ENCODE data around the gene SUCLA2. TPM values are rescaled to one million over a fixed set of nuclear protein-coding genes. Genes with fewer than 3 reads are reported as not detected.
"Not testable (repeated sequence)": the region's sequence is repeated elsewhere in the genome, so short reads cannot be mapped to it uniquely, and the experiment has no call there.

Gene SUCLA2
- total and polyA plus RNA-seq, 3 donors from 2014 or later: 32.7 to 50.0 (median 41.5) TPM

DNA sequence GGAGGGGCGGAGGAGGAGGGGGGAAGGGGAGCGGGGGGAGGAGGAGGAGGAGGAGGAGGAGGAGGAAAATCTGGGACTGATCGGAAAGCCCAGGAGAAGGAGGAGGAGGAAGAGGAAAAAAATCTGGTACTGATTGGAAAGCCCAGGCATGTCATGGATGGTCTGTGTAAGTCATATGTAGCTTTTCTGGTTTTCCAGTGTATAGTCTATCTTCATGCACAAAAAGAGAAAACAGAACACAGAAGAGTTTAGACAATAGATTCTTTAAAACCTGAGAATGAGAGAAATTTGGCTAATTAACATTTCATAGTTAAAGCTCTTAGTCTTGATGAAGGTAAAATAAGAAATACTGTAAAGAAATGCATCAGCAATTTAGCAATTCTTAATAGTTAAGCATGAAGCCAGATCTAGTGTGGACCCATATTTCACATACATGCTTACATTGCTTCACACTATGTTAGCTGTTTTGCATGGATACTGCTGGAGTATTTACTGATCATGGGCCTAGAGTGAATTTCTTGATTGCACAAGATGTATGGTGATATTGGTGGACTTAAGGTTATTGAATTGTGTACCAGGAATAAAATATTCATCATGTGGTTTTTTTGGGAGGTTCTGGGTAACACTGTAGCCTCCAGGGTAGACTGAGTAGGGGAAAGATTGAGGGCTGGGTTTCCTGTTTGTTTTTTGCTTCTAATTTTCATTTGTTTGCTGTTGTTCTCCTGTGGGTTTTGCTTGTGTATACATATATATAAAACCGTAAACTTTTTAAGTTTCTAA, 41.4 kb downstream of the SUCLA2 start:
- intact Hi-C loops (cut with DNase I; ENCODE audit: low total_unique reads): no loop called here
- DNase-seq: no peak
- Histone ChIP-seq H3K36me3 (ENCODE audit: low read depth, missing control alignments) (no peaks in the 10 kb centered on the region), H3K9me3 (no peaks in the 10 kb centered on the region), H3K27ac (no peak overlapping the region), H3K4me3 (no peak overlapping the region), H3K4me1 (no peaks in the 10 kb centered on the region), H3K27me3 (no peaks in the 10 kb centered on the region)
- TF ChIP-seq, protein P1, sequence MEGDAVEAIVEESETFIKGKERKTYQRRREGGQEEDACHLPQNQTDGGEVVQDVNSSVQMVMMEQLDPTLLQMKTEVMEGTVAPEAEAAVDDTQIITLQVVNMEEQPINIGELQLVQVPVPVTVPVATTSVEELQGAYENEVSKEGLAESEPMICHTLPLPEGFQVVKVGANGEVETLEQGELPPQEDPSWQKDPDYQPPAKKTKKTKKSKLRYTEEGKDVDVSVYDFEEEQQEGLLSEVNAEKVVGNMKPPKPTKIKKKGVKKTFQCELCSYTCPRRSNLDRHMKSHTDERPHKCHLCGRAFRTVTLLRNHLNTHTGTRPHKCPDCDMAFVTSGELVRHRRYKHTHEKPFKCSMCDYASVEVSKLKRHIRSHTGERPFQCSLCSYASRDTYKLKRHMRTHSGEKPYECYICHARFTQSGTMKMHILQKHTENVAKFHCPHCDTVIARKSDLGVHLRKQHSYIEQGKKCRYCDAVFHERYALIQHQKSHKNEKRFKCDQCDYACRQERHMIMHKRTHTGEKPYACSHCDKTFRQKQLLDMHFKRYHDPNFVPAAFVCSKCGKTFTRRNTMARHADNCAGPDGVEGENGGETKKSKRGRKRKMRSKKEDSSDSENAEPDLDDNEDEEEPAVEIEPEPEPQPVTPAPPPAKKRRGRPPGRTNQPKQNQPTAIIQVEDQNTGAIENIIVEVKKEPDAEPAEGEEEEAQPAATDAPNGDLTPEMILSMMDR (IDR thresholded peaks at IDR 0.05): no peak
- no peak for TF ChIP-seq POLR2A (IDR thresholded peaks at IDR 0.05)
- WGBS, 2 donors: 92 to 95% methylated on average over 4 of the region's 4 CpGs

- Histone ChIP-seq H3K4me3 (no peak overlapping the region), H3K9me3 (no peaks in the 10 kb centered on the region), H3K27me3 (no peaks in the 10 kb centered on the region), H3K27ac (no peak overlapping the region), H3K4me1 (no peaks in the 10 kb centered on the region), H3K36me3 (ENCODE audit: low read depth, missing control alignments) (no peaks in the 10 kb centered on the region)
- no peak for DNase-seq
- TF ChIP-seq POLR2A (IDR thresholded peaks at IDR 0.05): no peak
- TF ChIP-seq, protein P1 (IDR thresholded peaks at IDR 0.05): no peak
- WGBS, 2 donors: 93 to 96% methylated on average over 5 of the region's 5 CpGs
- intact Hi-C loops (cut with DNase I; ENCODE audit: low total_unique reads): no loop called here
These were observed 44.0 kb downstream of the SUCLA2 start for GRCh38 chr13:47957073-47957472.

GRCh38 chr13:47955836-47956235, 45.2 kb downstream of the SUCLA2 start:
- intact Hi-C loops (cut with DNase I; ENCODE audit: low total_unique reads): no loop called here
- TF ChIP-seq, protein P1 (IDR thresholded peaks at IDR 0.05): no peak
- TF ChIP-seq POLR2A (IDR thresholded peaks at IDR 0.05): no peak
- DNase-seq: no peak
- Histone ChIP-seq H3K9me3 (no peaks in the 10 kb centered on the region), H3K36me3 (ENCODE audit: low read depth, missing control alignments) (no peaks in the 10 kb centered on the region), H3K27me3 (no peaks in the 10 kb centered on the region), H3K27ac (no peak overlapping the region), H3K4me3 (no peak overlapping the region), H3K4me1 (no peaks in the 10 kb centered on the region)
- 93 to 95% methylated on average over 2 of the region's 2 CpGs for WGBS, 2 donors

- 92 to 98% methylated on average over 2 of the region's 2 CpGs for WGBS, 2 donors
- TF ChIP-seq POLR2A (IDR thresholded peaks at IDR 0.05): no peak
- TF ChIP-seq, protein P1 (IDR thresholded peaks at IDR 0.05): no peak
- no peak for DNase-seq
- Histone ChIP-seq H3K4me1 (no peaks in the 10 kb centered on the region), H3K27me3 (no peaks in the 10 kb centered on the region), H3K36me3 (ENCODE audit: low read depth, missing control alignments) (no peaks in the 10 kb centered on the region), H3K9me3 (no peaks in the 10 kb centered on the region), H3K4me3 (no peak overlapping the region), H3K27ac (no peak overlapping the region)
- intact Hi-C loops (cut with DNase I; ENCODE audit: low total_unique reads): no loop called here
These were observed 51.3 kb downstream of the SUCLA2 start for GRCh38 chr13:47949799-47950198.

- Histone ChIP-seq H3K27ac (no peak overlapping the region), H3K4me3 (no peak overlapping the region), H3K27me3 (no peaks in the 10 kb centered on the region), H3K9me3 (no peaks in the 10 kb centered on the region), H3K36me3 (ENCODE audit: low read depth, missing control alignments) (no peaks in the 10 kb centered on the region), H3K4me1 (no peaks in the 10 kb centered on the region)
- intact Hi-C loops (cut with DNase I; ENCODE audit: low total_unique reads): no loop called here
- TF ChIP-seq, protein P1 (IDR thresholded peaks at IDR 0.05): no peak
- no peak for TF ChIP-seq POLR2A (IDR thresholded peaks at IDR 0.05)
- DNase-seq: no peak
- WGBS, 2 donors: 98 to 100% methylated on average over 2 of the region's 2 CpGs
These were observed 55.3 kb downstream of the SUCLA2 start for GRCh38 chr13:47945738-47946137.

GRCh38 chr13:47945146-47945545, 55.9 kb downstream of the SUCLA2 start:
- H3K27ac ChIP-seq; DNase-seq; H3K36me3 ChIP-seq (ENCODE audit: low read depth, missing control alignments); intact Hi-C loops (cut with DNase I; ENCODE audit: low total_unique reads); H3K4me1 ChIP-seq; H3K4me3 ChIP-seq; H3K9me3 ChIP-seq; H3K27me3 ChIP-seq: not testable (repeated sequence)
- 92 to 94% methylated on average over 4 of the region's 4 CpGs for WGBS, 2 donors

All from testis (tissue), 3 donors.